Measurements from ENCODE around the gene RAMP3.
"Not testable (repeated sequence)": the region's sequence is repeated elsewhere in the genome, so short reads cannot be mapped to it uniquely, and the experiment has no call there.

RAMP3 gene

DNA sequence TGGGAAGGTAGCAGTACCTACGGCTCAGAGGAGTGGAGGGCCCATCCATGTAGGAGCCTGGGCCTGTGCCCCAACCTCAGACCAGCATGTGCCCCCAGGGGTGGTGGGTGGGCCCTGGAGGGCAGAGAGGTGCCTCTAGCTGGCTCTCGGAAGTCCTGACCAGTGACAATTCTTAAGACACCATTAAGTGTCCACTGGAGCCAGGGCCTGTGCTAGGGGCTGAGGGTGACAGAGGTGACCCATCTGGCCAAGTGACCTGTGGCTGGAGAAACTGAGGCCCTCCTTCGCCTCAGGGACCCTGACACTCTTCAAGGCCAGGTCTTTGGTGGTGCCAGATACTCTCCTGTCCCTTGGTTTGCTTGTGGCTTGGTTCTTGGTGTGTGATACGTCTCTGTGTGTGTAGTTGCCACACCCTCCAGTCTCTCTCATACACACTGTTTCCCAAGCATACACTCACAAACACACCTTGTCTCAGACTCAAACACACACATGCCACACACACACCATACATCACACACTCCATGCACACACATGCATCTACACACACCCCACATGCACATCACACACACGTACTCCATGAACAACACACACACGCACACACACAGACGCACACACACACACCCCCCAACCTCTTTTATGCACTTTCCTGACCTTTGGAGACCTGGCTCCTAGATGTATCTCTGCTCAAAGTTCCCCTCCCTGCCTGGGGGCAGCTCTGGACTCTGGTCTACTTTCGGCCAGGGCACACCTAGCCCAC is 897 bp upstream of the RAMP3 start:
- DNase-seq, result no peak

DNA sequence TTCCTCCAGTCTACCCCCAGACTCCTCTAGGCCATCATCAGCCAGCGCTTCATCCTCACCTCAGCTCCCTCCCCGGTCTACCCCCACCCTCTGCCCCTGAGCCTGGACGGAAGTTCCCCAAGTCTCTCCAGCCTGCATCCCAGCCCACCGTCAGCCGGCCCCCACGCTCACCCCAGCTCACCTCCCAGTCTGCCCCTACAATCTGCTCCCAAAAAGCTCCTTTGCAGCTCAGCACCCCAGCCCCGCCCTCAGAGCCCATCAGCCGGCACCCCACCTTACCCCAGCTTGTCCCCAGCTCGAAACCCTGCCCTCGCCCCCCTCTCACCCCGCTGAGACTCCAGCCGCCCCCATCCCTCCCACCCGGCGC is 322 bp upstream of the RAMP3 start:
- no peak for DNase-seq

DNA sequence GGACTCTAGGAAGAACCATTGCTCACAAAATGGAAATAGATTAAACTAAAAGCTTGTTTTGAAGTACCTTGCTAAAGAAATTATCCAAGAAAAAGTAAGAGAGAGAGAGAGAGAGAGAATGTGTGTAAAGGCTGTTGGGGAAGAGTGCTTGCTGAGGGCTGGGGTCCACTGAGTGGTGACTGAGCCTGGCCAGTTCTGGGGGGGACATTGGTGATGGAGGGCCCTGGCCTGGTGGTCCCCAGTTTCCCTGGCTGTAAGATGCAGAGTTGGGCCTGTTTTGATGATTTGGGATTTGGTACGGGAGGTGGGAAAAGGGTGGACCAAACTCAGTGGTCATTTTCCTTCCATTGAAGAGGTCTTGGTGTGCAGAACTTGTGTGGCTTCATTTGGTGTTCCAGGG is 880 bp downstream of the RAMP3 start:
- no peak for DNase-seq

DNA sequence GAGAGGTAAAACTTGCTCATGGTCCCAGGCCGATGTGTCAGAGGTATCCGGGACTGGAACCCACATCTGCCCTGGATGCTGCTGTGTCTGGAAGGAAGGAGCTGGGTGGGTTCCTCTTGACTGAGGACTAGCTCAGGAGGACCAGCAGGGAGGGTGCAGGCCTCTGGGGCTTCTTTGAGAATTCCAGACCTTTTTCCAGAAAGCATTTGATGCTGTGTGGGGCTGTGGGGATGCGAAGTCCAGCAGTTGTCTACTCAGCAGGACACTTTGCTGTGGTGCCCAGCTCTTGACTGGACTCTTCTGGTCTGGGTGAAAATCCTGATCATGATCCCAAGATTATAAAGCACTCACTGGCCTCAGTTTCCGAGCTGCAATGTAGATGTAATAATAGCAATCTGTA is 1.7 kb downstream of the RAMP3 start:
- no peak for DNase-seq

DNA sequence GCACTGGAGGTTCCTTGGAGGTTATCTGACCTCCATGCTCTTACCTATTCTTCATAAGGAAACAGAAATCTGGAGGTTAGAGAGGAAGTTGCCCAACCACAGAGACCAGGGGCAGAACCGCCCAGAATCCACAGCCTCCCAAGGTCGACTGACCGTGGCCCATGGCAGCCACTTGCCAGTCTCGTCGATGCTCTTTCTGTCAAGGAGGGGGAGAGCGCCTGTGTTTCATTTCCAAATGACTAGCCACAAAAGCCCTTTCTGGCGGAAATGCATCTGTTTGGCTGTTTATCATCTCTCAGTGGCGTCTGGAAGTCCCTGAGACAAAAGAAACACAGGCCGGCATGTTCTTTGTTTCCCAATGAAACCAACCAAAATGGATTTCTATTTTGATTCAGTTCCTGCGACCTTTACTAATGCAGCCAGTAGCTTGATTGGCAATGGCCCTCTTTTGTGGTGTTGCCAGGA is 2.9 kb downstream of the RAMP3 start:
- DNase-seq, result peak in 1 of 56 donors; percentile 6

DNA sequence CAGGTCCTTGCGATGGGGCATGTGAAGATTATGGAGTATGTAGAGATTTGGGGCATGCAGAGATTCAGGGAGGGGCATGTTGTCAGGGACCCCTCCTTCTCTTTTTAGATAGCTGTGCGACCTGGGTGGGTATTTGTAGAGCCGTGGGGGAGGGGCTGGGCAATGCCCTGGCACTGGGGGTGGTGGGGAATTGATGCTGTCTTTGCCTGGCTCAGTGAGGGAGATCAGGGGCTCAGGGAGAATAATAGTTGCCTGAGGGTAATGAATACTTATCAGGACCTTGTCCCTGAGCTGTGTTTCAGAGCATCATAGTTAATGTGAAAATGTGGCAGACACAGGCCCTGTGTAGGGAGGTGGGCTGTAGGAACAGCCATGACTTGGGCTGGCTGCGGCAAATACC is 3.5 kb downstream of the RAMP3 start:
- DNase-seq, result no peak

DNA sequence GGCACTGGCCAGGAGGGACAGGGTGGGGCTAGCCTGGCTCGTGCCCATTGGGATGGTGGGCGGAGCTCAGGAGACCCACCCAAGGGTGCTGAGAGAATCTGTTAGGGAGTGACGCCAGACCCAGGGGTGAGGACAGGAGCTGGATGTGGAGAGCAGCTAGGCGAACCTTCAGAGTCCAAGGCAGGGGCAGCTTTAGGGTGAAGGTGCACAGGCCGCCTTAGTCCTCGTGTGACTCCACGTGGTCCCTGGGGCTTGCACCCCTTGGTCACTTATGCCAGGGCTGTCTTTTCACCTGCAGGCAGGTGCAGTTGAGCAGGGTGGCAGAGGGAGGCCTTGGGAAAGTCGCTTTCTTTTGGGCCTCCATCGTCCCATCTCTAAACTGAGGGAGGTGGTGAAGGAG is 4.3 kb downstream of the RAMP3 start:
- DNase-seq, result no peak

DNA sequence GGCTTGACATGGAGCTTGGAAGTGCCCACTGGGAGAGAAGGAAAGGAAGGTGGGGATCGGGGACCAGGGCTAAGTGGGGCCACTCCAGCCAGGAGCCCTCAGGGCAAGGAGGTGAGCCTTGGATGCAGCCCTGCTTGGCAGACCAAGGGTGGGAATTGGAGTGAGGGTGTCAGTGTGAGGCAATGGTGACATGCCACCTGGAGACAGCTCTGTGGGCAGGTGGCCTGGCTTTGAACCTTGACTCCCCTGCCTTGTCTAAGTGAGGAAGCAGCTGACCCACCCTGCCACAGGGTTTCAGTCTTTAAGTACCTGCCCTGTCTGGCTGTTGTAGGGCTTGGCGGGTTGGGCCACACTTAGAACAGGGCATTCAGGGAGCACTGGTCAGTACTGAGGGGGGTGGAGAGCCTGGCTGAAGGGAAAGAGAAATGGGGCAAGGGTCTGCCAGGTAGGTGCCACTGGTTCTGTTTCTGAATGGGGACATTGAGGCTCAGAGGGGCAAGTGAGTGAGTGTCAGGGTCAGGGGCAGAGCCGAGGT is 4.8 kb downstream of the RAMP3 start:
- DNase-seq, result no peak

DNA sequence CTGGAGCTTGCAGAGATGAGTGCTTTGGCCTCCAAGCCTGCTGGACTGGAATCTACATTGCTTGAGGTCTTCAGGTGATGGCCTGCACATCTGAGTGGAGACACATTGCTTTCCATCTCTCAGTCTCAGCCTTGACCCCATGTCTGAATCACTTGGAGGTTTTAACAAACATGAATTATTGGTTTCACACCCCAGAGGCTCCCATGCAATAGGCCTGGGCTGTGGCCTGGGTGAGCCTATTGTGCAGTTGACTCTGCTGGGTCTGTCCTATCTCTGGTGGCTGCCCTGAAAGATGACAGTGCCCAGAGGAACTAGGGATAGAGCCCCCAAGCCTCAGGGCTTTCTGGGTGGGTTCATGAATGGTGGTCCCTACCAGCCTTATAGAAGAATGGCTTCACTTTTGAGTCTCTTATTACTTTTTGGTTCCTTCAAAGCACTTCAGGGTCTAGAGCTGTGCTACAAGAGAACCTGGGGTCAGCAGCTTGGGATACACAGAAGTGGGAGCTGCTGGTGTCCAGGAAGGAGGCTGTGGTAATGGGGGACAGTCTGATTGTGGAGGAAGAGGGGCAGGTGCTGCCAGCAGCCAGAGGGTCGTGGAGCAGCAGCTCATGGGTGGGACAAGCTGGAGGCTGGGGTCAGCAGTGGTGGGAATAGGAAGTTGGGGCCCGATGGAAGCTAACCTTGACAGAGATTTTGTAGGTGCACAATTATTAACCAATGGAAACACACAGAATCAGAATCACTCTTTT is 5.5 kb downstream of the RAMP3 start:
- DNase-seq, result no peak

DNA sequence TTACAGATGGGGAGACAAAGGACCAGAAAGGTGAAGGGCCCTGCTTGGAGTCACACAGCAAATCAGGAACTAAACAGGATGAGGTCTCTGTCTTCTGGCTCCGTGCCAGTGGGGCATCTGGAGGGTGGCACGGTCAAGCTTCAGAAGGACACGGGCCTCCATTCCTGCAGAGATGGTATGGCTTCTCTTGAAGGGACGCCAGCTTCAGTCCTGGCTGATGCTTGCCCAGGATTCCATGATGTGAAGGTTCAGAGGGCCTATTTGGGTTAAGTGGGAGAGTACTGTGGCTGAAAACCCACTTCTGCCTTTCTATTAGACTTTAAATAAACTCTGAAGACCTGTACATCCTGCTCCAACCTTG is 6.1 kb downstream of the RAMP3 start:
- DNase-seq, result no peak

DNA sequence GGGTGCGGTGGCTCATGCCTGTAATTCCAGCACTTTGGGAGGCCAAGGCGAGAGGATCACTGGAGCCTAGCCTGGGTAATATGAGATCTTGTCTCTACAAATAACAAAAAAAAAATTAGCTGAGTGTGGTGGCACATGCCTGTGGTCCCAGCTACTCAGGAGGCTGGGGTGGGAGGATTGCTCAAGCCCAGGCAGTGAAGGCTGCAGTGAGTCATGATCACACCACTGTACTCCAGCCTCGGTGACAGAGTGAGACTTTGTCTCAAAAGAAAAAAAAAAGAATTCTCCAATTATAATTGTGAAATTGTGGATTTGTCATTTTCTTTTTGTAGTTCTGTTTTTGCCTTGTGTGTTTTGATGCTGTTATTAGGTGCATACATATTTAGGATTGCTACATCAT is 6.7 kb downstream of the RAMP3 start:
- DNase-seq, result not testable (repeated sequence)

DNA sequence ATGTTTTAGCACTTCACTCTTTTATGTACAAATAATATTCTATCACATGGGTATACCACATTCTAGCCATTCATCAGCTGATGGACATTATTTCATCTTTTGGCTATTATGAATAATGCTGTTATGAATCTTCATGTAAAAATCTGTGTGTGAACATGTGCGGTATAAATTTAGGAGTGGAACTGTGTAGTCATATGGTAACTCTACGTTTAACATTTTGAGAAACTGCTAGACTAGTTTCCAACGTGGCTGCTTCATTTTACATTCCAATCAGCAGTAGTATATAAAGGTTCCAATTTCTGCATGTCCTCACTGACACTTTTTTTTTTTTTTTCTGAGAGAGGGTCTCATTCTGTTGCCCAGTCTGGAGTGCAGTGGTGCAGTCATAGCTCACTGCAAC is 8.3 kb downstream of the RAMP3 start:
- DNase-seq, result no peak

DNA sequence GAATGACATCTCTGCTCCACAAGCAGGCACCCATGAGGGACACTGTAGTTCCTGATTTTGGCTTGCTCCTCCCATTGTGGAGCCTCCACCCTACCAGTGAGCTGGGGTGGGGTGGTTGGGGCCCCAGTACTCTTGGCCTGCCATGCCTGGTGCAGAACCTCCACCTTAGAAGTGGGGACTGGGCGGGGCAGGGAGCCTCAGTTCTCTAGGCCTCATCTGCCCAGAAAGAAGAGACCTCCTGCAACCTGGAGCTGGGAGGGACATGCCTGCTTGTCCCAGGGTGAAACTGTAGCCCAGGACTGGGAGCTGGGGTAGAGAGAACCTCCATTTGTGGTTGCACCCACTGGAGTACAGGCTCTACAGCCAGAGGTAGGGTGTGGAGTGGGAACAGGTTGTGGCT is 14.4 kb downstream of the RAMP3 start:
- DNase-seq, result no peak

DNA sequence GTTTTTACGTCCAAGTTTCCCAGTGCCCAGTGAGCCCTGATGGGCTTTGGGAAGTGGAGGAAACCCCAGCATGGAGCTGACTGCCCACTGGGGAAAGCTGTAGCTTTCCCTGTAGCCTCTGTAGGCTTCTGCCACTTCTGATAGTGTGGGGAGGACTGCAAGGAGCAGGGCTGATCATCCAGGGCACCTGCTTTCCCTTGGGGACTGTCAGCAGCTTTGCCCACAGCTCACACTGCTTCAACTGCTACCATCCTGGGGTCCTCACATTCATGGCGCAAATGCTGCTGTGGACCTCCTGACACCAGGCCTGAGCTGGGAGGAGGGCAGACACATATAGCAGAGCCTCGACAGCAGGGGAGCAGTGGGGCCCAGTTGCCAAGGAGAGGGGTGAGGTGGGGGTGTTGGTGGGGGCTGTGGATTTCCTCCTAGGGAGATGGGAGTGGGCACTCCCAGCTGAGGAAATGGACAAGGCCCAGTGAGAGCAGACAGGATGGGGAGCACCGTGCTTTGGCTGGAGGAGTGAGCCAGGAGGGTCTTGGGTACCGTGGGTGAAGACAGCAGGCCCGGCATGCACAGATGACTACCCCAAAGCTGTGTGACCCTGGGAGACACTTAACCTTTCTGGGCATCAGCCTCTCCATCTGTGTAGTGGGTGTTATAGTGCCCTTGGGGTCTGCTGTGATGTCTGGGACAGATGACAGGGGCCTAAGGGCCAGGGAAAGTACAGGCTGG is 16.2 kb downstream of the RAMP3 start:
- DNase-seq, result no peak

DNA sequence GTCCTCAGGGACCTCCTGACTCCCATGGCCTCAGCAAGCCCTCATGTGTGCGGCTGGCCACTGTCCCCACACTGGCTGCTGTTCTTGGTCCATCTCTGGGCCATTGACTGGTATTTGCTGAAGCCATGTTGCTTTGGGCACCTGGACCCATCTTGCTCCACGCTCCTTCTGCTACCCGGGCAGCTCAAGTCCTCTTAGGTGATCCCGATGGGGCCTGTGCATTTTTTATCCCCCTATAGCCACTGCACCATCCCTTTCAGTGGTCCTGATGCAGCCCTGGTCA is 16.7 kb downstream of the RAMP3 start:
- no peak for DNase-seq

DNA sequence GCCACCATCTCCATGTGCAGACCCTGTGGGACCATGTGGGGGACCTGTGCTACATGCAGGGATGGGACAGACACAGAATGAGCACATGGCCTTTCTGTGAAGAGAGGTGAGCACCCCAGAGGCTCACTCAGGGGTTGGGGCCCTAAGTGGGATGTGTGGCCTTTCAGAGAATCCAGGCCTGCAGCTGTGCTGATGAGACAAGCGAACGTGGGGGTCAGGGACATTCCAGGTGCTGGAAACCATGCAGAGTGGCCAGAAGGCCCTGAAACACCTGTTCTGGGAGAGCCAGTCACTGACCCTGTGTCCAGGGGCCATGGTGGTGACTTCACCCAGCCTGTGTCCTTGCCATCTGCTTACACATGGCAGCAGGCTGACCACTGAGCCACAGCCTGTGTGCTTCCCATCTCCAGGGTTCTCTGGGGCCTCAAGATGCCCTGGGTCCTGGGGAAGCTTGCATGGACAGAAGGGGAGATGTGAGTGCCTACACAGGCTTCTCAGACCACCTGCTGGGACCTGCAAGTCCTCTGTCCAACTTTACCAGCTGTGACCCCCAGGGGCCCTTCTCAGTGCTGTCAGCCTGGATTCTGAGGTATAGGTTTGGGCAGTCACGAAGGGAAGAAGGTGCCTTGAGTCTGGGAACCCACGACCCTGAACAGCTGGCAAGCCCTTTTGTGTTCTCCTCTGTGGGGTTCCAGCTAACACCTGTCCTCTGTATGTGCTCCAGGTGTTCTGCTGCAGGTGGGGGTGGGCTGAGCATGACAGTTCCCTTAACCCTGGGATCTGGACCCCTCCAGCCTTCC is 17.6 kb downstream of the RAMP3 start:
- DNase-seq, result no peak

DNA sequence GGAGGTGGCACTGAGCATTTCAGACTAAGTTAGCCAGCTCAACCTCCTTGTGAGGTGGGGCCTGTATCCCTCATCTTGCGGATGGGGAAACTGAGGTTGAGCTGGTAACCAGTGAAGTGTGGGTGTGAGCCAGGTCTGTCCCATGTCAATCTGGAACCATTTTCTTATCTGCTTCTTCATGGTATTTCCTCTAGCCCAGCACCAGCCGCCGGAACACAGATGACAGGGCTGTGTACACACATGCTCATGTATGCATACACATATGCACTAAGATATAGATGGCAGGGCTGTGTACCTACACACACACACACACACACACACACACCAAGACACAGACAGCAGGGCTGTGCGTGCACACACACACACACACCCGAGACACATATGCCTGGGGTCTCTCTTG is 18.5 kb downstream of the RAMP3 start:
- DNase-seq, result no peak

DNA sequence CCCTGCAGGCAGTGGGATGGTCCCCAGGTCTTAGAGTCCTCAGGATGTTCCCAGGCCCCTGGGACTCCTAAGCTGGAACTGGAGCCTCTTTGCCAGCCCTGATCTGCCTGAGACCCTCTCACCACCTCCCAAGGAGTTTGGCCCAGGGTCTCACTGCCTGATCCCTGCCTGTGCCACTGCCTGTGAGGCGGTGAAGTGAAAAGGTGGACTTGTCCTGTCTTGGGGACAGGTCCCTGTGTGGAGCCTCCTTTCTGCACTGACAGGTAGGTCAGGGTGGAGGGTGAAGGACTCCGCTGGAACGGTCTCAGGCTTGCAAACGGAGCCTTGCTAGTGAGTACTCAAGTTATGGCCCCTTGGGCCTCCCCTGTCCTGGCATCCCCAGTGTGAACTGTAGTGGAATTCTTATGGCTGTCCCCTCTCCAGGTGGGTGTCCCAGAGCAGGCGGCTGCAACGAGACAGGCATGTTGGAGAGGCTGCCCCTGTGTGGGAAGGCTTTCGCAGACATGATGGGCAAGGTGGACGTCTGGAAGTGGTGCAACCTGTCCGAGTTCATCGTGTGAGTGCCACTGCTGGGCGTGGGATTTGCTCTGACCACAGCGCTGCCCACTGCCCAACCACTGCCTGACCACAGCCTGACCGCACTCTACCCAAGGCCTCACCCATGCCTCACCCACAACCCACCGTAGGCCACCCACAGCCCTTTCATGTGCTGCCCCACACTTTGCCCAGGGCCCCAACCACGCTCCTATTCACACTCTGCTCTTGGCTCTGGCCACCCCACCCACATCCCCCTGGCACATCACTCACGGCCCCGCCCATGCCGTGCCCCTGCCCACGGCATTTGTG is 19.5 kb downstream of the RAMP3 start:
- no peak for DNase-seq

DNA sequence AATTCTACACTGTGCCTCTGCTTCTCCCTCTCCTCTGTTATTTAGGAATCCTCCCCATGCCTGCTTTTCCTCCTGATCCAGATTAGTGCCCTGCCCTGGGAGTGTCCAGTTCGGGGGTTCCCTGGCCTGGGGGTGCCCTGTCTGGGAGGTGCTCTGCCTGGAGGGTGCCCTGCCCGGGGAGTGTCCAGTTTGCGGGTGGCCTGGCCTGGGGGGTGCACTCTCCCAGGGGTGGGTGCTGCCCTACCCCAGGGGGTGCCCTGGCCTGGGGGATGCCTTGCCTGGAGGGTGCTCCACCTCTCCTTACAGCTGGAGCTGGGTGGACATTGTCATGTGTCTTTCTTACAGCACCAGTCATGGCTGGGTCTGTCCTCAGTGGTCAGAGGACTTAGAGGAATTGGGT is 20.2 kb downstream of the RAMP3 start:
- DNase-seq, result no peak
